Endometrial microvascular endothelial cells (primary cell): ENCODE data around the gene SETD6. TPM values are rescaled to one million over a fixed set of nuclear protein-coding genes. Genes with fewer than 3 reads are reported as not detected.
"Not testable (repeated sequence)": the region's sequence is repeated elsewhere in the genome, so short reads cannot be mapped to it uniquely, and the experiment has no call there.

Experiments
- in situ Hi-C: cut with HindIII; loops from 2 replicates; pipeline ENCODE4 v1.10.0; 2017; ENCODE audit warnings: low sequenced_read_pairs, low pct_unique_long_range_greater_than_20kb; ENCODE audit errors: inconsistent ontology term
- total RNA-seq: library from RNA; depleted of rRNA; stranded (reverse); fragments of >200 nt; gene quantifications from one replicate; pipeline ENCODE4 v1.2.3, GENCODE V29; 2015; ENCODE audit errors: inconsistent ontology term

The SETD6 gene
- total RNA-seq, 1 donor from 2014 or later, result 11.2 TPM

GRCh38 chr16:58490539-58490938 lies 24.8 kb upstream of the SETD6 start:
- in situ Hi-C loops, result not testable (repeated sequence)

GRCh38 chr16:58492066-58492465 lies 23.3 kb upstream of the SETD6 start:
- in situ Hi-C loops, result no loop called here

GRCh38 chr16:58492735-58493134 lies 22.6 kb upstream of the SETD6 start:
- in situ Hi-C loops, result no loop called here

GRCh38 chr16:58493756-58494431 lies 21.4 kb upstream of the SETD6 start:
- in situ Hi-C loops, result no loop called here

- in situ Hi-C loops, result no loop called here
Measured at GRCh38 chr16:58494981-58495520, 20.3 kb upstream of the SETD6 start.

- in situ Hi-C loops, result no loop called here
Measured at GRCh38 chr16:58495521-58496331, 19.6 kb upstream of the SETD6 start.

GRCh38 chr16:58497468-58497867 lies 17.8 kb upstream of the SETD6 start:
- in situ Hi-C loops, result no loop called here

- in situ Hi-C loops, result no loop called here
Measured at GRCh38 chr16:58497935-58498334, 17.4 kb upstream of the SETD6 start.

- in situ Hi-C loops, result no loop called here
Measured at GRCh38 chr16:58498341-58499091, 16.8 kb upstream of the SETD6 start.

GRCh38 chr16:58499092-58499511 lies 16.2 kb upstream of the SETD6 start:
- in situ Hi-C loops, result no loop called here

GRCh38 chr16:58499615-58500351 lies 15.5 kb upstream of the SETD6 start, which contains the start of gene NDRG4:
NDRG4 (plus strand) TSS chr16:58500143; CDS start chr16:58500249, 106 bp downstream.
- in situ Hi-C loops, result no loop called here

GRCh38 chr16:58500430-58501241 lies 14.7 kb upstream of the SETD6 start:
- in situ Hi-C loops, result no loop called here

- in situ Hi-C loops, result no loop called here
Measured at GRCh38 chr16:58501242-58502131, 13.8 kb upstream of the SETD6 start.

- in situ Hi-C loops, result no loop called here
Measured at GRCh38 chr16:58502217-58502921, 12.9 kb upstream of the SETD6 start.

- in situ Hi-C loops, result no loop called here
Measured at GRCh38 chr16:58503166-58503862, 12.0 kb upstream of the SETD6 start.
